SK-N-MC (cell line): ENCODE measurements around the gene CSF1R.

ENCODE experiments used
- EZH2 ChIP-seq: fragments of 200-600 bp; sonication (generic); IDR thresholded peaks from one replicate; pipeline ENCODE4 v1.6.1; 2017; ENCODE audit warnings: antibody characterized with exemption
- POLR2AphosphoS5 ChIP-seq: IDR thresholded peaks from 2 replicates; pipeline ENCODE4 v1.6.1; 2012; ENCODE audit warnings: mild to moderate bottlenecking, low read depth, low read length, borderline replicate concordance

DNA sequence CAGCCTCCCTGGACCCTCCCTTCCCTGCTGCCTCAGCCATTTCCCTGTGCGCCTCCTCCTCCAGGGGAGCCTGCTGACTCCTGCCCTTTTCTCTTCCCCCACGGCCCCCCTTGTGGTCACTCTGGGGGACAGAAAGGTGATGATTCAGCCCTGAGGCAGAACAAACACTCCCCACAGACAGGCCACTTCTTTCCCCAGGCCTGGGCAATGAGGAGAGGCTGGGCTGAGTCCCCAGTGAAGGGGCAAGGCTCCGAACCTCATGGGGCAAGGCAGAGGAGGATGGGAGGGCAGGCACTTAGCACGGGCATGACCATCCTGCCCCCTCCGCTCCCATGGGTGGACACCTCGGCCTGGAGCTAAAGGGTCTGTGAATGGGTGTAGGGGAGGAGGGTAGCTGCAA lies 21.0 kb downstream of the CSF1R start:
- no peak for TF ChIP-seq POLR2AphosphoS5
- TF ChIP-seq EZH2: no peak
